ELF-1 (cell line): ENCODE results near the gene P4HB.
A peak's percentile ranks its signal among the peaks of the same experiment; 100 is the strongest.

Experiments
- DNase-seq: peaks from one replicate; pipeline ENCODE4 v3.0.0-alpha.2; 2016; ENCODE audit warnings: low read depth, low spot score

Gene P4HB

DNA sequence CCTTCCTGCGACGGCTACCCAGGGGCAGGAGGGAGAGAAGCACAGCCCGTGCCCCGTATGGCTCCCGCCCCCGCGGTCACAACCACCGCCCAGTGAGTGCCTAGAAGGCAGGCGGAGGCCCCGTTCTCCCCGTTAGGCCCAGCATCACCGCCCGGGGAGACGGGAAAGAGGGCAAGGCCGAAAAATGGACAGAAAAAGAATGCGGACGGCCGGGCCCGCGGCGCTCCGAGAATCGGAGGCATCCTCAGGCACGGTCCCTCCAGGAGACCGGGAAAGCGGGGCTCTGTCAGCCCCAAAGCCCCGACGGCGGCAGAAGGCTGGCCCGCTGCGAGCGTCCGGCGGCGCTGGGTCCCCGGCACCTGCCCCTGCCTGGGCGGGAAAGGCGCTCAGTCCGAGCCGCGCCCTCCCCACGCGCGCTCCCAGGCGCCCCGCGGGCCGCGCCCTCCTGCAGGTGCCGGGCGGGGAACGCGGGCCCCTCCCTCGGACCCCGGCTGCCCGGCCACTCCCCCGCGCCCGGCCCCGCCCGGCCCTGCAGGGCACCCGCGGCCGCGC is 27.7 kb downstream of the P4HB start:
- no peak for DNase-seq

DNA sequence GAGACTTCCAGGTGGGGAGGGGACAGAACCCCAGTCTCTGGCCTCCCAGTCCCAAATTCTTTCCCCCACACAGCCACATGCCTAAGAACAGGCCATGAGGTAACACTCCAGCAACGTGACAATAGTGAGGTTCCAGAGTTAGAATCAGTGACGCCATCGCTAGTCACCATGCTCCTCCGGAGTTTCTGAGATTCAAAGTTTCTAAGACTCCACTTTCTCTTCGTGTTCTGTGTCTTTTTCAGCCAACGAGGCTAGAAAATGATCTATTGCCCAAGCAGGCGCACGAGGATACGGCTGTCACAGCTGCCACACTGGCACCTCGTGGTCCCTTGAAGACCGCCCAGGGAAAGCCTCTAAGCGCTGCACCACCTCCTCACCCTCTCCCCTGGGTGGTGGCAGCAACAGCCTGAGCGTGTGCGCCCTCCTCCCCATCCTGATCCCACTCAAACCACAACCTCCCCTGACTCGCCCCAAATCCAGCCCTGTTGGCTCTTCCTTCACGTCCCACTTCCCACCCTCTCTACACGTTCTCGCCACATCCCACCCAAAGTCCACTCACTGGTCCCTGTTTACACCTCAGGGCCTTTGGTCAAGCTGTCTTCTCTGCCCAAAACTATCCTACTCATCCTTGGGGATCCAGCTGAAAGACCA is 28.3 kb downstream of the P4HB start:
- DNase-seq = no peak

DNA sequence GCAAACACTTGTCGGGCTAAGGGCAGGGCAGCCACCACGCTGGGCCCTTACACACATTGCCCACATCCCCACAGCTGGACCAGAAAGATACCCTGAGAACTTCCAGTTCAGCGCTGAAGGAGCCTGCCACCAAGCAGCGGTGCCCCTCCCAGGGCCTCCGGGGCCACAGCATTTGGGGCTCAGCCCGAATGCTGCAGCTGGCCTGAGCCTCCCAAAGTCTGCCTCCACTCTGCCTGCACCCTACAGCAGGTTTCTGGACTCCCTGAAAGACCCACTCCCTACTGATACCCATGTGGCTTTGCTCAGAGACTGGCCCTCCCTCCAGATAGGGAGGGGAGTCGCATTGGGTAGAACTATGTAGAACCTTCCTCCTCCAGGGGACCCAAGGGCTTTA is 28.8 kb downstream of the P4HB start:
- no peak for DNase-seq

GRCh38 chr17:81829858-81830257 is 30.5 kb downstream of the P4HB start:
- DNase-seq = no peak

DNA sequence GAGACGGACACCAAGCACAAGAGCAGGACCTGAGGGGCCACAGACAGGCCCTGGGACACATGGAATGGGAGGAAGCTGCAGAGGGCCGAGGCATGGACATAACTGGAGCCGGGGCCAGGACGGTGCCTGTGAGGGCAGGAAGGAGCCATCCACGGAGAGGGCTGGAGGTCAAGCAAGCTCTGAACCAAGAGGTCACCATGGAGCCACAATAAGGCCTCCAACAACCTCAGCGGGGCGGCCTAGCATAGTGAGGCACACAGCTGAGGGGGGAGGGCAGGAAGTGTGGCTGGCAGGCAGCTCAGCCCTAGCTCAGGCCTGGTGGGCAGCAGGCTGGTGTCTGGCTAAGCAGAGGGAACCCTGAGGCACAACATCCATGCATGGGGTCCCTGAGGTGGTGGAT is 31.7 kb downstream of the P4HB start:
- DNase-seq = no peak

DNA sequence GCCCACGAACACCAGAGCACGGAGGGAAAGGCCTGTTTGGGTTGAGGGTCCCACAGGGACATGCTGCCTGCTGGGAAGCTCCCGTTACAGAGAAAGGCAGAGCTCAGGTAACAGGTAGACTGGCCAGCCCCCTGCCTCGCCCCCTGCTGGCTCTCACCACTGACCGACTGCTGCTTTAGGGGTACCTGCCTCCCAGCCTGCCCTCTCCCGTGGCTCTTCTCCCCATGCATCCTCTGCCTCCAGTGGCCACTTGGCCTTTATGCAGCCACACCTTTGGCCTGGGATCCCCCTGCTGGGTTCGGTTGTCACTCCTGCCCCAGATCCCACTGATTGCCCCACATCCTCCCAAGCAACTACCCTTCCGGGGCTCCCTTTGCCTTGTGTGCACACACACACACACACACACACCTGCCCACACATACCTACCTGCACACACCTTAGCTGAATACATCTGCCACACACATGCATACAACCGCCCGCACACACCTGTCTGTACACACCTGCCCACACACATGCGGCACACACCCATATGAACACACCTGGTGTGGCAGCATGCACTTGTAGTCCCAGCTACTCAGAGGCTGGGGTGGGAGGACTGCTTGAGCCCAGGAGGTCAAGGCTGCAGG is 34.4 kb downstream of the P4HB start:
- DNase-seq = peak; percentile 35

GRCh38 chr17:81824595-81824994 is 35.7 kb downstream of the P4HB start:
- DNase-seq = no peak

GRCh38 chr17:81823820-81824550 is 36.4 kb downstream of the P4HB start:
- no peak for DNase-seq

DNA sequence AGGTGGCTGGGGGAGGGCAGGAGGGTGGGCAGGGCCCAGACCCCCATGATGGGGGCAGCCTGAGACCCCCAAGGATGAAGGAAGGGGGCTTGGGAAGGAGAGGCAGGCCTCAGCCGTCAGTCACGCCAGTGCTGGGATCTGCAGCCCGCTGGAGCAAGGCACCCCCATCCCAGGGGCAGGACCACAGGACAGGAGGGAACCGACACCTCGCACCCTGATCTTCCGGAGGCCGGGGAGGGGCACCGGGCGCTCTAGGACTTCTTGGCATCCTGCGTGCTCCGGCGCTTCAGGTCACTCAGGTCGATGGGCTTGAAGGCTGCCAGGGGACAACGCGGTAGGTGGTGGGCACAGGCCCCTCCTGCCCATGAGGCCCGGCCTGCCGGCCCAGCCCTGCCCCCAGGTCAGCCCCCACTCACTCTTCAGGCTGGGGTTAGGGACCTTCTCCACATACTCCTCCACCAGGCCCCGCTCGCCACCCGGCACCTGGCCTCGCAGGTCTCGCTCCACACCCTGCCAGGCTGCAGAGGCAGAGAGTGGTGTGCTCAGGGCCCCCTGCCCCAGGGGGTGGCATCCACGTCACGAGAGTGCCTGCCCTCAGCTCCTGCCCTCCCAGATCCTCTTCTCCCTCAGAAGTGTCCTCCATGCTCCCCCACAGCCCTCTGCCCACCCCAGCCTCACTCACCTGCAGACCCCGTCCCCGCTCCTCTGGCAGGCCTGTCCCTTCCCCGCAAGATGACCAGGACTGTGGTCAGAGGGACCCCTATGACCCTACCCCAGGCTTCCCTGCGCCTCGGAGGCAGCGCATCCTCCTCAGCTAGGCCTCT is 37.1 kb downstream of the P4HB start:
- DNase-seq = no peak

GRCh38 chr17:81822312-81822637 is 38.1 kb downstream of the P4HB start:
- DNase-seq = no peak

- DNase-seq = peak; percentile 79
These were observed 38.6 kb downstream of the P4HB start for GRCh38 chr17:81821603-81822311.

- no peak for DNase-seq
These were observed 39.2 kb downstream of the P4HB start for GRCh38 chr17:81821147-81821546.

- no peak for DNase-seq
These were observed 40.6 kb downstream of the P4HB start for GRCh38 chr17:81819708-81820107.

DNA sequence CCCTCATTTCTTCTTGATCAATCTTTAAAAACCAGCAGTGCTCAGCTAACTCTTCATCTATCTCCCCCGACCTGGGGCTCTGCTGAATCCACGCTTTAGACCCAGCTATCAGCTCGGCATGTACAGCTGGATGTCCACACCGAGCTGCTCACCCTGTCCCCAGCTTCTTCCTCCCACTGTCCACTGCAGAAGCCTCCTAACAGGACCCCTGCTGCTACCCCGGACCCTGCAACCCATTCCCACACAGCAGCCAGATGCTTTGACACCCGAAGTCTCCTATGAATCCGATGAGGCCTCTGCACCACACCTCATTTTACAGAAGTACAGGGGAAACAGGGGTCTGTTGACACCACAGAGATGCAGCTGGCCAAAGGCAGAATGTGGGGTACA is 42.6 kb downstream of the P4HB start:
- DNase-seq = no peak

DNA sequence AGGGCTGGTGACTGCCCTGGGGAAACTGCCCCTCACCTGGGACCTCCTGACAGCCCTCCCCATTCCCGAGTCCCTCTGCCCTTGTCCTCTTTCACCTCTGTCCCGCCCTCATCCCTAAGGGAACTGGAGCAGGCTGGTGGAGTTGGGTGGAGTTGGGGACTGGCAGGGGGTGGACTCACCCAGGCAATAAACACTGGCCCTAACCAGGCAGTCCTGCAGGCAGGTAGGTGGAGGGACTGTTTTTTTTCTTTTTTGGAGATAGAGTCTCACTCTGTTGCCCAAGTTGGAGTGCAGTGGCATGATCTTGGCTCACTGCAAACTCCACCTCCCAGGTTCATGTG is 44.7 kb downstream of the P4HB start:
- DNase-seq = no peak

GRCh38 chr17:81814748-81815645 is 45.3 kb downstream of the P4HB start:
- peak; percentile 23 for DNase-seq

DNA sequence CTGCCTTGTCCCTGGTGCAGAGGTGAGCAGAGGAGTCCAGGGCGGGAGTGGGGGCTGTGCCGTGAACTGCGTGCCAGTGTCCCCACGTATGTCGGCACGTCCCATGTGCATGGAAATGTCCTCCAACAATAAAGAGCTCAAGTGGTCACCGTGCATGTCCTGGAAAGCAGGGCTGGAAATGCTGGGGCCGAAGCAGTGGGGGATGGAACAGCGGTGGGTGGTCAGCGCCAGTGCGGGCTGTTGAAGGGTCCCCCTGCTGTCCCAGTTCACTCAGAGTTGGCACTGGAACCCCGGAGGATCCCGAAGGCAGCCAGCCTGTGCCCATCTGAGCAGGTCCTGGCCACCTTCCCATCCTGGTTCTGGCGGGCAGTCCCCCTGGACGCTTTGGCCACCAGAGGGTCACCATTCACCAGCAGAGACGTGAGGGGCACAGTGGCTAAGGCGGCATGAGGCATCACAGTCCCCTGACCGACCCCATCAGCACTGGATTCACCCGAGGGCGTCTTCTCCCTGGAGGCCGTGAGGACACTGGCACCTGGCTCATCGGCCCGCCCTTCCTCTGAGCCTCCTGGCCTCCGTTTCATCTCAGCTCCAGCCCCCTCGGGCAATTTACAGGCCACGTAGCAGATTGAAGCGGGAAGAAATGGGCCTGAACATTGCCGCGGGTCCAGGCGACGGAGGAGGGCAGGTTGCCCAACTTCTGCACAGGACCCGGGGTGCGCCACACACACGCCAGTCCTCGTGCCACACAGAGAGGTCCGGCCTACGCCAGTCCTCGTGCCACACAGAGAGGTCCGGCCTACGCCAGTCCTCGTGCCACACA is 46.3 kb downstream of the P4HB start:
- no peak for DNase-seq

- DNase-seq = no peak
These were observed 47.0 kb downstream of the P4HB start for GRCh38 chr17:81813371-81813684.

GRCh38 chr17:81812571-81813370 is 47.6 kb downstream of the P4HB start:
- DNase-seq = no peak
